22Rv1 (cell line): Measurements from ENCODE around the gene PGM1.

ENCODE experiments used
- CTCF ChIP-seq: fragments of 450-650 bp; IDR thresholded peaks from 2 replicates; pipeline ENCODE4 v1.5.1; 2017; ENCODE audit warnings: mild to moderate bottlenecking
- ZFX ChIP-seq: fragments of 450-650 bp; IDR thresholded peaks from 2 replicates; pipeline ENCODE4 v1.6.1; 2017; ENCODE audit warnings: antibody characterized with exemption, borderline replicate concordance

GRCh38 chr1:63569640-63570316, 23.4 kb upstream of the PGM1 start:
- TF ChIP-seq CTCF (no peak), ZFX (no peak)
